Fibroblast of skin of left biceps (primary cell): ENCODE data around the gene GMPPA.

Source experiments
- DNase-seq, 2 experiments: peaks; one replicate each; pipeline ENCODE4 v3.0.0-alpha.2; 2013; ENCODE audit warnings: low read depth in 2 of 2

GMPPA gene

GRCh38 chr2:219521066-219521880 lies 22.6 kb downstream of the GMPPA start:
- no peak for DNase-seq

DNA sequence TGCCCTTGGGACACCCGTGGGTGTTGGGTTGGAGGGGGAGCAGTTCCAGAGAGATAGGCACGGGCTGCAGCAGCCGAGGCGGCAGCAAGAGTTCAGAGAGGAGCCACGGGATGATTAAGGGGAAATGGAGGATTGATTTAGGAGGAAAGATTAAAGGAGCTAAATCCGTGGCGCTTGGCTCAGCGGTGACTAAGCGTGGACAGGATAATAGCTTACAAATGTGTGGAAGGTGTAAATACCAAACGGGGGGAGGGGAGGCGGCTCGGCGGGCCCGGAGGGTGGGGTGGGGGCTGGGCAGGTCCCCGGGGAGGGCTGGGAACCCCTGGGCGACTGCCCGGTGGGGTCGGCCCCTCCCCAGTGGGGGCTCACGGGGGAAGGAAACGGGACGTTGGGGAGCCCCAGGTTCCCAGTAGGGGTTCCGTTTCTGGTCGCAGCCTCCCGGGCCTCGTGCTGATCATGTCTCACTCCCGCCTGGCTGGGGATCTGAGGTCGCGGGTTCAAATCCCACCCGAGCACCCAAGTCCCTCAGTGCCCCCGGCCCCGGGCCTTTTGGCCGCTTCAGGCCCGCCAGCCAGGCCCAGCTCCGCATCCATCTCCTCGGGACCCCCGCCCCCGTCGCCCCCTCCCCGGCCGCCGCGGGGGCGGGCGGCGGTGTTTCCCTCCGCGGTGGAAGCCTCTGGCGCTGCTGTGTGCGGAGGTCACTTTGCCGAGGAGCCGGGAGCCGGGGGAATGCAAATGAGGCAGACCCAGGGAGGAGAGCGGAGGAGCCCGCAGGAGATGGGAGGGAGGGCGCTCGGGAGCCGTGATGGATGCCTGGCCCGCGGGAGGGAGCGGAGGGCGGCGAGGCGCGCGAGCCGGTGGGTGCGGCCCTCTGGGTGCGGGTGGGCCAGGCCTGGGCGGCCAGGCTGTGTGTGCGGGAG lies 23.7 kb downstream of the GMPPA start:
- peak; percentile 64 to 67 for DNase-seq

GRCh38 chr2:219523031-219523671 lies 24.5 kb downstream of the GMPPA start:
- DNase-seq, result no peak

- DNase-seq, result no peak
These were observed 26.1 kb downstream of the GMPPA start for GRCh38 chr2:219524817-219525216.

- DNase-seq, result no peak
These were observed 27.0 kb downstream of the GMPPA start for GRCh38 chr2:219525533-219526232.

- no peak for DNase-seq
These were observed 27.8 kb downstream of the GMPPA start for GRCh38 chr2:219526320-219527075.

GRCh38 chr2:219527076-219527394 lies 28.3 kb downstream of the GMPPA start:
- DNase-seq, result no peak

- no peak for DNase-seq
These were observed 28.8 kb downstream of the GMPPA start for GRCh38 chr2:219527472-219527871.

GRCh38 chr2:219530048-219530963 lies 31.6 kb downstream of the GMPPA start:
- peak; percentile 42 to 44 for DNase-seq

- DNase-seq, result no peak
These were observed 33.1 kb downstream of the GMPPA start for GRCh38 chr2:219531639-219532377.

DNA sequence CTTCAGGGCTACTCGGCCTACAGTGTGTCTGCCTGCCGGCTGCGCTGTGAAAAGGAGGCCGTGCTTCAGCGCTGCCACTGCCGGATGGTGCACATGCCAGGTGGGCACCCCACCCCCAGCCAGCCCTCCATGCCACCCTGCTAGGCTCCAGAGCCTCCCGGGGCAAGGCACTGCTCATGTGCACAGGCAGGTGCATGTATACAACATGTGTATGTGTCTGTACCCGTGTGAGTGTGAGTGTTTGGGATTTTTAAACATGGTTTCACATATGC lies 33.6 kb downstream of the GMPPA start:
- DNase-seq, result no peak

GRCh38 chr2:219533930-219534661 lies 35.4 kb downstream of the GMPPA start:
- no peak for DNase-seq

GRCh38 chr2:219536425-219536824 lies 37.7 kb downstream of the GMPPA start:
- no peak for DNase-seq

DNA sequence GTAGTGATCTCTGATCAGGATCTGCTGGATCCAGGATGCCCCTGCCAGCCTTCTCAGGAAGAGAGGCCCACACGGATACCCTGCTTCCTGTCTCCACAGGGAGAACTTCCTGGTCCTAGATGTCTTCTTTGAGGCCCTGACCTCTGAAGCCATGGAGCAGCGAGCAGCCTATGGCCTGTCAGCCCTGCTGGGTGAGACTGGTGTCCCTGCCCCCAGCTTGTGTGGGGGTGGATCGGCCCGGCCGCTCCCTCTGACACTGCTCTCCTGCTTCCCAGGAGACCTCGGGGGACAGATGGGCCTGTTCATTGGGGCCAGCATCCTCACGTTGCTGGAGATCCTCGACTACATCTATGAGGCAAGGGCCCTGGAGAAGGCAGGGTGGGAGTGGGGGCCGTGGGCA lies 38.3 kb downstream of the GMPPA start:
- no peak for DNase-seq

- no peak for DNase-seq
These were observed 39.2 kb downstream of the GMPPA start for GRCh38 chr2:219537657-219538488.

DNA sequence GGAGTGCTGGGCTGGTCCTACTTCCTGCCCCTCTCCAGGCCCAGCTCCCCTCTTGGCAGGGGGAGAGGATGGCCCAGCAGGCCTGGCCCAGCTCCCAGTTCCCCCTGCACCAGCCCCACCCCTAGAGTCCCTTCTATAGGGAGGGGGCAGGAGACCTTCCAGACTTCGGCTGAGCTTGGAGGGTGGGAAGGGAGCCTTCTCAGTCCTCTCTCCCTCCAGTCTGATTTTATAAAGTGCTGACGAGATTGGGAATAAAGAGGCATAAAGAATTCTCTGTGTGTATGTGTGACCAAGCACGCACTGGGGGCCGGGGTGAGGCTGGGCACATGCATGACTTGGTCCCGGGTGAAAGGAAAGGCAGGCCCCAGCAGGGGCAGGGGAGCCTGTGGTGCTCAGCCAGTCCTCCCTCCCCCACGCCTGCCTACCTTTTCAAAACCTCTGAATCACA lies 39.8 kb downstream of the GMPPA start:
- DNase-seq, result no peak

DNA sequence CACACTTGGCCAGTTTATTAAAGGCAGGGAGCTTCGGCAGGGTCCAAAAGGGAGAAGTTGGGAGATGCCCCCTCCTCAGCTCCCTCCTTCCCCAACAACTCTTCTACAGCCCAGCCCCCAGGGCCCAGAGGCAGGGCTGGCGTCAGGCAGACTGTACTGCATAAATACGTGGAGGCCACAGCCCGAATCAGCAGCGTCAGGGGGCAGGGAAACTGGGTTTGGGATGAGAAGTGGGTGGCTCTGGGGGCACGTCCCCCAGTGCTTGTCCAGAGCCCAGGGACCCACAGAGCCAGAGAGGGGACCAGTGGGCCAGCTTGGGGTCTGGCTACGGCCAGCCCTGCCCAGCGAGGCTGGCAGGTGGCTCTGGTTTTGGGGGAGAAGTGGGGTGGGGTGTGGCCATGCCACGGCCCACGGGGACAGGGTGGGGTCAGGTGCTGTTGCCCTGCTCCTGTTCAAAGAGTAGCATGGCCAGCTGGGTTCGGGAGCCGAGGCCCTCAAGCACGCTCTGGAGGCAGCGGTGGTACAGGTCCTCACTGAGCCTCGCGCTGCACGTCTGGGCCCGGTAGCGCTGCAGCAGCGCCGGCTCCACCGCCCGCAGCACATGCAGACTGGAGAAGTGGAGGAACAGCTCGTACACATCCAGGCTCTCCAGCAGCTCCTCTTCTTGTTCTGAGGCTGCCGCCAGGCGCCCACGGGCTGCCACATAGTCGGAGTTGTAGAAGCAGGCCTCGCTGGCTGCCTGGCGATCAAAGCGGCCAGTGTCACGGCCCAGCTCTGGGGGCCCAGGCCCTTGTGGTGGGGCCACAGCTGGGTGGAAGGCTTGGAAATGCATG lies 40.5 kb downstream of the GMPPA start:
- DNase-seq, result no peak
